Choroid plexus epithelial cell (primary cell): ENCODE measurements around the gene ABI2.
"Not testable (repeated sequence)": the region's sequence is repeated elsewhere in the genome, so short reads cannot be mapped to it uniquely, and the experiment has no call there.

Experiments used
- DNase-seq: peaks from one replicate; pipeline ENCODE4 v3.0.0-alpha.2; 2010; ENCODE audit warnings: low read depth
- H3K4me3 ChIP-seq: 2 replicates; pipeline ENCODE4 v1.5.1; 2011; ENCODE audit warnings: low read depth, mild to moderate bottlenecking, control low read depth, low read length, moderate library complexity
- TF ChIP-seq, protein P1 (sequence below): conservative IDR thresholded peaks from 2 replicates; pipeline ENCODE4 v1.5.1; 2011; ENCODE audit warnings: low read depth, mild to moderate bottlenecking, control low read depth, inconsistent platforms, low read length, moderate library complexity

Gene ABI2

DNA sequence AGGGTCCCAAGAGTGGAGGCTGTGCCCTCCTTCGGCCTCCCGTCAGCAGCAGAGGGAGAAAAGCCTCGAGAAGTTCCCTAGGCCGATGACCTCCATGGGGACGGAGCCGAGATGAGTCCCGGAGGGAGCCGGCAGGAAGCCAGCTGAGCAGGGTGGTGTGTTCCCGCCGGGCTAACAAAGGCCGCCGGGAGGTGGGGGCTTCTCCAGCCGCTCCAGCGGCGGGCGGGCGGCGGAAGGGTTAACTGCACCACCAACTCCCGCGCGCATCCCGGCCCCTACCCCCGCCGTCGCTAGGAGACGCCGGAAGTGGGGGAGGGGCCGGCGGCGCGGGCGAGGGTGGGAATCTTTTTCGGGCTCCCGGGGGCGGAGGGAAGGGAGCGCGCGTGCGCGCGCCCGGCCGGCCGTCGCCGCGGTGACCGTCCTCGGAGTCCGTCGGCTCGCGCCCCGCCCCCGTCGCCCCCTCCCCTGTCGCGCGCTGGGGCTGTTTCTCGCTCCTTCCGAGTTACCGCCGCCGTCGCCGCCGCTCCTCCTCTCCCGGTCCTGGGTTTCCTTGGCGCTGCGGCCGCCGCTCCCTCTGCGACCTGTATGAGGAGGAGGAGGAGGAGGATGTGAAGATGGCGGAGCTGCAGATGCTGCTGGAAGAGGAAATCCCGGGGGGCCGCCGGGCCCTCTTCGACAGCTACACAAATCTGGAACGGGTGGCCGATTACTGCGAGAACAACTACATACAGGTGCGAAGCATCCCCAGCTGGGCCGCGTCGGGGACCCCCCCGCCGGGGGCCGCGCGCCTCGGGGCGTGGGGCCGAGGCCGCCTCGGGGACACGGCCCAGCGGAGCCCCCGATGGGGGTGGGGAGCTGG is at the start of gene ABI2:
Gene ABI2 (plus strand): TSS at position 494 of the 859 bp plus-strand sequence. CDS start 121 bp downstream, at position 615.
- peak within 1 kb of the TSS; percentile 85 for H3K4me3 ChIP-seq
- peak; percentile 76 for DNase-seq
- TF ChIP-seq, protein P1, sequence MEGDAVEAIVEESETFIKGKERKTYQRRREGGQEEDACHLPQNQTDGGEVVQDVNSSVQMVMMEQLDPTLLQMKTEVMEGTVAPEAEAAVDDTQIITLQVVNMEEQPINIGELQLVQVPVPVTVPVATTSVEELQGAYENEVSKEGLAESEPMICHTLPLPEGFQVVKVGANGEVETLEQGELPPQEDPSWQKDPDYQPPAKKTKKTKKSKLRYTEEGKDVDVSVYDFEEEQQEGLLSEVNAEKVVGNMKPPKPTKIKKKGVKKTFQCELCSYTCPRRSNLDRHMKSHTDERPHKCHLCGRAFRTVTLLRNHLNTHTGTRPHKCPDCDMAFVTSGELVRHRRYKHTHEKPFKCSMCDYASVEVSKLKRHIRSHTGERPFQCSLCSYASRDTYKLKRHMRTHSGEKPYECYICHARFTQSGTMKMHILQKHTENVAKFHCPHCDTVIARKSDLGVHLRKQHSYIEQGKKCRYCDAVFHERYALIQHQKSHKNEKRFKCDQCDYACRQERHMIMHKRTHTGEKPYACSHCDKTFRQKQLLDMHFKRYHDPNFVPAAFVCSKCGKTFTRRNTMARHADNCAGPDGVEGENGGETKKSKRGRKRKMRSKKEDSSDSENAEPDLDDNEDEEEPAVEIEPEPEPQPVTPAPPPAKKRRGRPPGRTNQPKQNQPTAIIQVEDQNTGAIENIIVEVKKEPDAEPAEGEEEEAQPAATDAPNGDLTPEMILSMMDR, result peak; percentile 8

DNA sequence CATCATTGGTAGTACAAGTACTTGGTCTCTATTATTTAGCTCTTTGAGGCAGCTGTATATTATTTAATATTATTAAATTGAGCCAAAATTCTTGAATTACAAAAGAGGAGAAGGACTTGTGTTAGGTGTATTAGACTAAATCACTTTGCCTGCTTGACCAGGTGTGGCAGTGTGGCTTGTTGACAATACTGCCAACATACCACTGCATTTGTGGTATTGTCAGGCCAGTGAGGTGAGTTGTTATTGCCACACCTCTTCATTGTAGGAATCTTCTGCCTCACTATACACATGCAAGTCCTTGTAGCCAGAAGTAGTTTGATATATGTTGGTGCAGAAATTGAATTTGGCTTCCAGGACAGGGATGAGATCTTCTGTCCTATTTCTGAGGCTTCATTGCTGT is 48.9 kb upstream of the ABI2 start:
- no peak for DNase-seq
- H3K4me3 ChIP-seq, result no peak overlapping the region
- TF ChIP-seq, protein P1, result no peak

DNA sequence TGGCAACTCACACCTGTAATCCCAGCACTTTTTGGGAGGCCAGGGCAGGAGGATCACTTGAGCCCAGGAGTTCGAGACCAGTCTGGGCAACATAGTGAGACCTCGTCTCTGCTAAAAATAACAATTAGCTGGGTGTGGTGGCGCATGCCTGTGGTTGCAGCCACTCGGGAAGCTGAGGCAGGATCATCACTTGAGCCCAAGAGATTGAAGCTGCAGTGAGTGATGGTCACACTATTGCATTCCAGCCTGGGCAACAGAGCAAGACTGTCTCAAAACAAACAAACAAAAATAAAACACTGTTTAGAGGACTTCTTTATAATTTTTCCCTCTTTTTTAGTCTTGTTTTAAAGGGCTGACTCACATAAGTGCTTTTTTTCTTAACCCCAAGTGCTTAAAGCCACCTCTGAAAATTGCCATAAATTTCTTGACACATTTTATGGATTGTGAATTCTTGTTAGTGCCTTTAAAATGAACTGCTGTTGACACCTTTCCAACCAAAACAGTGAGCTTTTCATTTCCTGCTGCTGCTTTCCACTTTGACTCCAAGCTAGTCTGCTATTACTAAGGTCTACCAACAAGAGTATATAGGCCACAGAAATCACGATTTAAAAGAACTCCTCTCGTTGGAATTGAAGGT is 47.6 kb upstream of the ABI2 start:
- DNase-seq, result peak; percentile 86
- TF ChIP-seq, protein P1, result no peak
- H3K4me3 ChIP-seq, result no peak overlapping the region

DNA sequence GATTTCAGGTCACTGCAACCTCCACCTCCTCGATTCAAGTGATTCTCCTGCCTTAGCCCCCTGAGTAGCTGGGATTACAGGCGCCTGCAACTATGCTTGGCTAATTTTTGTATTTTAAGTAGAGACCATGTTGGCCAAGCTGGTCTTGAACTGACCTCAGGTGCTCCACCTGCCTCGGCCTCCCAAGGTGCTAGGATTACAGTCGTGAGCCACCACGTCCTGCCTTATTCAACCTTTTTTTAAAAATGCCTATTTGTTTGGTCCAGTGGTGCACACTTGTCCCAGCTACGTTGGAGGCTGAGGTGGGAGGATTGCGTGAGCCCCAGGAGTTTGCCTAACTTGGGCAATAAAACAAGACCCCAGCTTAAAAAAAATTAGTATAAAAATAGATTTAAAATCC is 46.1 kb upstream of the ABI2 start:
- TF ChIP-seq, protein P1, result no peak
- no peak overlapping the region for H3K4me3 ChIP-seq
- DNase-seq, result no peak

DNA sequence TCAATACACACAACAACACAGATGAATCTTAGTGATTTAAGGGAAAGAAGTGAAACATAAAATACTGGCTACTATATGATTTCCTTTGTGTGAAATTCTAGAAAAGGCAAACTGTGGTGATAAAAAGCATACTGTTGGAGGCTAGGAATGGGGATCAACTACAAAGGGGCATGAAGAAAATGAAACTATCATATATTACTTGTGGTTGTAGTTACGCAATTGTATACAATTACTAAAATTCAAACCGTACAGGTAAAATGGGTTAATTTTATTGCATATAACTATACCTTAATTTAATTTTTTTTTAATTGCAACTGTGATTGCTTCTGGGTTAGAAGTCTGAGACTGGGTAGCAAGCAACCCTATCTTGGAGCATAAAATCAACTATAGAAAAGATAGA is 41.7 kb upstream of the ABI2 start:
- H3K4me3 ChIP-seq, result no peak overlapping the region
- no peak for DNase-seq
- TF ChIP-seq, protein P1, result no peak

DNA sequence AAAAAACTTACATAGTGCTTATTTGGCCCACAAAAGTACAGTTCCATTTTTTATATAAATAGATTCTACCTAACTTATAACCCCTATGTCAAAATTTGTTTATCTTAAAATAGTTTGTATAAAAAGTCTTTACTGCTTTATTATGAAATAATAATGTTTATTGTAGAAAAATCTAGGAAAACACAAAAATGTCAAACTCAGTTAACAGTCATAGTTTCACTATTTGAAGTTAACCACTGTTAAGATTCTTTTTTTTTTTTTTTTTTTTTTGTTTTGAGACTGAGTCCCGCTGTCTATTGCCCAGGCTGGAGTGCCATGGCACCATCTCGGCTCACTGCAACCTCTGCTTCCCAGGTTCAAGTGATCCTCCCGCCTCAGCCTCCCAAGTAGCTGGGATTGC is 26.5 kb upstream of the ABI2 start:
- TF ChIP-seq, protein P1, result no peak
- no peak for DNase-seq
- no peak overlapping the region for H3K4me3 ChIP-seq

DNA sequence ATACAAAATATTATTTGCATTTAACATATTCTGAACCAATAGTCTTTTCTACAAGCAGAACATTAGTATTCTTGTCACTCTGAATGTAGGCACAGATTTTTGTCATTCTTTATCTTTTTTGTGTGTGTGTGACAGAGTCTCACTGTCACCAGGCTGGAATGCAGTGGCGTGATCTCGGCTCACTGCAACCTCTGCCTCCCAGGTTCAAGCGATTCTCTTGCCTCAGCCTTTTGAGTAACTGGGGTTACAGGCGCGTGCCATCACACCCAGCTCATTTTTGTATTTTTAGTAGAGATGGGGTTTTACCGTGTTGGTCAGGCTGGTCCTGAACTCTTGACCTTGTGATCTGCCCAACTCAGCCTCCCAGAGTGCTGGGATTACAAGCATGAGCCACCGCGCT is 25.6 kb upstream of the ABI2 start:
- not testable (repeated sequence) for H3K4me3 ChIP-seq, DNase-seq
